Psoas muscle (tissue), 8 donors: Measurements from ENCODE around the gene GFRAL. TPM values are rescaled to one million over a fixed set of nuclear protein-coding genes. Genes with fewer than 3 reads are reported as not detected.

Experiments used
- ATAC-seq, 4 donors: fragments of 200-7000 bp; cut with Tn5 transposase; one replicate each; pipeline ENCODE4 v1.9.1; 2020; ENCODE audit warnings: moderate library complexity in 3 of 4, mild to moderate bottlenecking in 2 of 4
- DNase-seq, 2 donors: peaks; one replicate each; pipeline ENCODE4 v3.0.0-alpha.2; 2020
- H3K27ac ChIP-seq: fragments of 200-600 bp; one replicate; pipeline ENCODE4 v1.8.0; 2022
- H3K27me3 ChIP-seq, 3 donors: fragments of 200-600 bp in 1 of 3; one replicate each; pipeline versions ENCODE4 v1.6.1 to v1.8.0; 2013 to 2022; ENCODE audit warnings: low read length in 2 of 3, mild to moderate bottlenecking in 2 of 3, moderate library complexity in 1 of 3; ENCODE audit not compliant: insufficient read depth in 3 of 3
- H3K36me3 ChIP-seq, 2 donors: fragments of 200-600 bp in 1 of 2; one replicate each; pipeline versions ENCODE4 v1.6.1 to v1.8.0; 2013 to 2022; ENCODE audit warnings: low read depth in 1 of 2, mild to moderate bottlenecking in 1 of 2, moderate library complexity in 1 of 2; ENCODE audit not compliant: insufficient read depth in 1 of 2
- H3K4me1 ChIP-seq: fragments of 200-600 bp; one replicate; pipeline ENCODE4 v1.8.0; 2022
- H3K4me3 ChIP-seq: fragments of 200-600 bp; one replicate; pipeline ENCODE4 v1.8.0; 2022; ENCODE audit warnings: mild to moderate bottlenecking
- H3K9me3 ChIP-seq: fragments of 200-600 bp; one replicate; pipeline ENCODE4 v1.8.0; 2022
- WGBS, 3 donors: extraction: QIAGEN DNeasy Blood & Tissue Kit; methylation state at CpG; one replicate each; pipeline versions ENCODE4 v1.1.6 to v1.1.7; 2013; 5-methylcytosine and 5-hydroxymethylcytosine counted together
- intact Hi-C, 2 donors: fragments of 100-400 bp; cut with DNase I; formaldehyde crosslinking; loops; one replicate each; pipeline versions ENCODE4 v1.11.0 to v1.14.2; 2022
- long read RNA-seq, 2 donors: library from polyadenylated mRNA; unstranded; transcript quantifications; one replicate each; pipeline ENCODE4 v2.0.0, GENCODE V29; 2021
- polyA plus RNA-seq, 3 donors: library from polyadenylated mRNA; stranded (reverse); fragments of 200-250 nt; gene quantifications; one replicate each; pipeline ENCODE4 v1.2.3, GENCODE V29; 2013
- total RNA-seq, 4 donors: library from RNA; stranded (reverse); fragmentation: NEBNext Ultra II Directional in 2 of 4; extraction: Animal tissue kit (Norgen Biotek cat#: 25700) in 2 of 4; gene quantifications; one replicate each; pipeline versions ENCODE4 v1.2.1 to v1.2.4, GENCODE V29; 2021 to 2023
- TF ChIP-seq, protein P1 (sequence below): fragments of 200-600 bp; IDR thresholded peaks from one replicate; pipeline ENCODE4 v1.8.0; 2022; ENCODE audit warnings: antibody characterized with exemption
- donor health status: healthy with polysubstance abuse.
- donor health status: DM: no; HTN: no; CAD: no; lungs with moderate emphysema.
- donor health status: Bipolar disorder and iron deficiency.
- donor health status: healthy.
- donor health status: DM: yes; HTN: yes; CAD: no.
- donor health status: DM: no; HTN: no; CAD: no.
- donor health status: DM: no; HTN: no; CAD: no.
- donor health status: DM: yes; HTN: yes; CAD: no.

The GFRAL gene
- total RNA-seq = not detected
- polyA plus RNA-seq = not detected
- long read RNA-seq, donor 1 = 0 reads
- long read RNA-seq, donor 2 = 0 reads

GRCh38 chr6:55327169-55327568 lies at the start of gene GFRAL:
Gene GFRAL, plus strand, starts transcription at chr6:55327469. Its CDS starts 86 bp downstream, at chr6:55327555.
- Histone ChIP-seq H3K36me3 (no peaks in the 10 kb centered on the region), H3K27me3 (no peaks in the 10 kb centered on the region), H3K4me3 (no peak within 1 kb of the TSS), H3K27ac (no peak within 1 kb of the TSS), H3K9me3 (no peaks in the 10 kb centered on the region), H3K4me1 (no peaks in the 10 kb centered on the region)
- ATAC-seq = no peak
- intact Hi-C loops = no loop called here
- no peak for DNase-seq
- TF ChIP-seq, protein P1, sequence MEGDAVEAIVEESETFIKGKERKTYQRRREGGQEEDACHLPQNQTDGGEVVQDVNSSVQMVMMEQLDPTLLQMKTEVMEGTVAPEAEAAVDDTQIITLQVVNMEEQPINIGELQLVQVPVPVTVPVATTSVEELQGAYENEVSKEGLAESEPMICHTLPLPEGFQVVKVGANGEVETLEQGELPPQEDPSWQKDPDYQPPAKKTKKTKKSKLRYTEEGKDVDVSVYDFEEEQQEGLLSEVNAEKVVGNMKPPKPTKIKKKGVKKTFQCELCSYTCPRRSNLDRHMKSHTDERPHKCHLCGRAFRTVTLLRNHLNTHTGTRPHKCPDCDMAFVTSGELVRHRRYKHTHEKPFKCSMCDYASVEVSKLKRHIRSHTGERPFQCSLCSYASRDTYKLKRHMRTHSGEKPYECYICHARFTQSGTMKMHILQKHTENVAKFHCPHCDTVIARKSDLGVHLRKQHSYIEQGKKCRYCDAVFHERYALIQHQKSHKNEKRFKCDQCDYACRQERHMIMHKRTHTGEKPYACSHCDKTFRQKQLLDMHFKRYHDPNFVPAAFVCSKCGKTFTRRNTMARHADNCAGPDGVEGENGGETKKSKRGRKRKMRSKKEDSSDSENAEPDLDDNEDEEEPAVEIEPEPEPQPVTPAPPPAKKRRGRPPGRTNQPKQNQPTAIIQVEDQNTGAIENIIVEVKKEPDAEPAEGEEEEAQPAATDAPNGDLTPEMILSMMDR = no peak
- WGBS, 3 donors = 65 to 69% (median 67%) methylated on average over 5 of the region's 5 CpGs

- no peak overlapping the region for H3K4me3 ChIP-seq
- 57 to 69% (median 64%) methylated on average over 5 of the region's 5 CpGs for WGBS, 3 donors
- no peak for ATAC-seq
- H3K27me3 ChIP-seq = no peaks in the 10 kb centered on the region
- TF ChIP-seq, protein P1 = no peak
- H3K27ac ChIP-seq = no peak overlapping the region
- intact Hi-C loops = loop anchor here in 1 of 2 donors (5.0 to 10.0 kb wide), 2 partner anchors 677 to 1015 kb away; no protein-coding TSS in a partner anchor
- no peak for DNase-seq
- no peaks in the 10 kb centered on the region for H3K36me3 ChIP-seq
- H3K9me3 ChIP-seq = no peaks in the 10 kb centered on the region
- H3K4me1 ChIP-seq = no peaks in the 10 kb centered on the region
Observed at GRCh38 chr6:55277646-55278045, 49.6 kb upstream of the GFRAL start.

- no peak for ATAC-seq
- no peaks in the 10 kb centered on the region for H3K4me1 ChIP-seq
- H3K4me3 ChIP-seq = no peak overlapping the region
- H3K27me3 ChIP-seq = no peaks in the 10 kb centered on the region
- TF ChIP-seq, protein P1 = no peak
- no peak for DNase-seq
- 68 to 91% (median 88%) methylated on average over 4 of the region's 4 CpGs for WGBS, 3 donors
- H3K9me3 ChIP-seq = no peaks in the 10 kb centered on the region
- no peaks in the 10 kb centered on the region for H3K36me3 ChIP-seq
- intact Hi-C loops = no loop called here
- no peak overlapping the region for H3K27ac ChIP-seq
Observed at GRCh38 chr6:55281215-55281614, 46.1 kb upstream of the GFRAL start.

- no peaks in the 10 kb centered on the region for H3K4me1 ChIP-seq
- WGBS, 3 donors = 71 to 83% (median 73%) methylated on average over 6 of the region's 6 CpGs
- no peak for ATAC-seq
- H3K36me3 ChIP-seq = no peaks in the 10 kb centered on the region
- no peaks in the 10 kb centered on the region for H3K27me3 ChIP-seq
- no peak for DNase-seq
- intact Hi-C loops = no loop called here
- H3K9me3 ChIP-seq = no peaks in the 10 kb centered on the region
- H3K4me3 ChIP-seq = no peak overlapping the region
- no peak overlapping the region for H3K27ac ChIP-seq
- TF ChIP-seq, protein P1 = no peak
Observed at GRCh38 chr6:55282115-55282514, 45.2 kb upstream of the GFRAL start.

DNA sequence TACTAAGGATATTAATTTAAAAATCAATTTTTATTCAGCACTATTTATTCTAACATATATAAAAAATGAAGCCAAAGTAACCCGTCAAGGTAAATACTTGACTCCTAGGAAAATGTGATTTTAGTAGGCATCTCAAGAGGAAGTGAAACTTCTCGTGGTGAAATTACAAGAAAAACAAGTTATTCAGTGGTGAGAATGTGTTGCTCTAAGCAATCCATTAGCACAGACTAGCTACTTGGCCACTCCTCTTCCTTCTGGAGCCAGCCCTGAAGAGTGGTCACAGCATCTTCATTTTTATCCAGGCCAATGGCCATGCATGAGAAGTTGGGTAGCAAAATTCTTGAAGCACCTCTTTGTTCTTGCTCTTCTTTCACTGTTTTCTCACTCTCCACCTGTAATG lies 40.4 kb upstream of the GFRAL start:
- ATAC-seq (no peak), DNase-seq (no peak)
- Histone ChIP-seq H3K27me3 (no peaks in the 10 kb centered on the region), H3K36me3 (no peaks in the 10 kb centered on the region), H3K4me3 (no peak overlapping the region), H3K9me3 (no peaks in the 10 kb centered on the region), H3K4me1 (no peaks in the 10 kb centered on the region), H3K27ac (no peak overlapping the region)
- 74 to 82% (median 78%) methylated on average over 2 of the region's 2 CpGs for WGBS, 3 donors
- TF ChIP-seq, protein P1 = no peak
- intact Hi-C loops = no loop called here
